ENCODE results near the gene TRHDE.

TRHDE gene

DNA sequence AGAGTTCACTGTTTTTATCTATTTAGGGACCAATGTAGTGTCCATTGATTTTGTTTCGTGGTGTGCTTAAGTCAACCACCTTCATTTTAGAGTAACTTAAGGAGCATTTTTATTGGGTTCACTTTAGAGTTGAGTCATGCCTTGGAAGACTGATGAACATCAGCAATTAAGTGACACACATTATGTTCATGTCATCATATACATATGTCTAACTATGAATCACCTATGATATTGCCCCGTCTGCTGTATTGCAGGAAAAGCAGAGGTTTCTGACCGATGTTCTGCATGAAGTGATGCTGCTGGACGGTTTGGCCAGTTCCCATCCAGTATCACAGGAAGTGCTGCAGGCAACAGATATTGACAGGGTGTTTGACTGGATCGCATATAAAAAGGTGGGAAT, 227.1 kb downstream of the TRHDE start:
- H3K36me3 ChIP-seq (replicated peaks), result no peaks in the 10 kb centered on the region
- no peak for DNase-seq
- no peak overlapping the region for H3K27ac ChIP-seq
- in situ Hi-C loops (cut with HindIII; ENCODE audit: low pct_ligation_motif_present, low sequenced_read_pairs), result no loop called here
- no peaks in the 10 kb centered on the region for H3K27me3 ChIP-seq (replicated peaks)
- TF ChIP-seq, protein P1, sequence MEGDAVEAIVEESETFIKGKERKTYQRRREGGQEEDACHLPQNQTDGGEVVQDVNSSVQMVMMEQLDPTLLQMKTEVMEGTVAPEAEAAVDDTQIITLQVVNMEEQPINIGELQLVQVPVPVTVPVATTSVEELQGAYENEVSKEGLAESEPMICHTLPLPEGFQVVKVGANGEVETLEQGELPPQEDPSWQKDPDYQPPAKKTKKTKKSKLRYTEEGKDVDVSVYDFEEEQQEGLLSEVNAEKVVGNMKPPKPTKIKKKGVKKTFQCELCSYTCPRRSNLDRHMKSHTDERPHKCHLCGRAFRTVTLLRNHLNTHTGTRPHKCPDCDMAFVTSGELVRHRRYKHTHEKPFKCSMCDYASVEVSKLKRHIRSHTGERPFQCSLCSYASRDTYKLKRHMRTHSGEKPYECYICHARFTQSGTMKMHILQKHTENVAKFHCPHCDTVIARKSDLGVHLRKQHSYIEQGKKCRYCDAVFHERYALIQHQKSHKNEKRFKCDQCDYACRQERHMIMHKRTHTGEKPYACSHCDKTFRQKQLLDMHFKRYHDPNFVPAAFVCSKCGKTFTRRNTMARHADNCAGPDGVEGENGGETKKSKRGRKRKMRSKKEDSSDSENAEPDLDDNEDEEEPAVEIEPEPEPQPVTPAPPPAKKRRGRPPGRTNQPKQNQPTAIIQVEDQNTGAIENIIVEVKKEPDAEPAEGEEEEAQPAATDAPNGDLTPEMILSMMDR (IDR thresholded peaks at IDR 0.05; ENCODE audit: low read depth, low read length, missing control alignments), result no peak
- no peak overlapping the region for H3K4me3 ChIP-seq (ENCODE audit: low read depth, low read length)

DNA sequence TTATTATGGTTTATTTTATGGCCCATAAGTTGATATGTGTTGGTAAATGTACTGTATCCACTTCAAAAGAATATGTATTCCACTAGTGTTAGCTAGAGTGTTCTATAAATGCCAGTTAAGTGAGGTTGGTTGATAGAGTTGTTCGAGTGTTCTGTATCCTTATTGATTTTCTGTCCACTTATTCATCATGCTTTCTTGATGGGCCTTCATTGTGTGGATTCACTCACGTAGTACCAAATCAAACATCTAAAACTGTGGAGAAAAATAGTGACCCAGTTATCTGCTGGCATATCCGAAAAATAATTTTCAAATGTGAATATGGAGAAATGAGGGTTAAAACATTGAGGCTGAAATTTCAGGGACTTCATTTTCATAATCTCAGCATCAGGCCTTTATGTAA, 230.4 kb downstream of the TRHDE start:
- Histone ChIP-seq H3K36me3 (replicated peaks) (no peaks in the 10 kb centered on the region), H3K27me3 (replicated peaks) (no peaks in the 10 kb centered on the region), H3K4me3 (ENCODE audit: low read depth, low read length) (no peak overlapping the region), H3K27ac (no peak overlapping the region)
- in situ Hi-C loops (cut with HindIII; ENCODE audit: low pct_ligation_motif_present, low sequenced_read_pairs), result no loop called here
- TF ChIP-seq, protein P1 (IDR thresholded peaks at IDR 0.05; ENCODE audit: low read depth, low read length, missing control alignments), result no peak
- DNase-seq, result no peak

DNA sequence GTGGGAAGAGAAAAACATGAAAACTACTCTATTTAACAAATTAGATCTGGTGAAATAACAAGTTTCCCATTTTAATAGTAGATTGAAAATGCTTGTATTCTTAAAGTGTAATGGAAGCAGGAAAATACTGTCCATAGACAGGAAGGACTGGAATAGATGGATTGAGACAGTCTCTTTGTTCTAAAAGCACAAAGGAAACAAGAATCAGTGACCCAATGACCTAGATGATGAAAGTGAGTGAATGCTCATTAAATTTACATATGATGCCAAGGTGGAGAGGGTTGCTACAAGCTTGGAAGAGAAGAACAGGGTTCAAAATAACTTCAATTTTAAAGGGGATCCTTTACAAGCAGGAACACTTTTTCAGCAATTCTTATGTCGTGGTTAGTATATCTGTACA, 233.1 kb downstream of the TRHDE start:
- Histone ChIP-seq H3K27me3 (replicated peaks) (no peaks in the 10 kb centered on the region), H3K4me3 (ENCODE audit: low read depth, low read length) (no peak overlapping the region), H3K36me3 (replicated peaks) (no peaks in the 10 kb centered on the region), H3K27ac (no peak overlapping the region)
- no peak for DNase-seq
- TF ChIP-seq, protein P1 (IDR thresholded peaks at IDR 0.05; ENCODE audit: low read depth, low read length, missing control alignments), result no peak
- in situ Hi-C loops (cut with HindIII; ENCODE audit: low pct_ligation_motif_present, low sequenced_read_pairs), result no loop called here

DNA sequence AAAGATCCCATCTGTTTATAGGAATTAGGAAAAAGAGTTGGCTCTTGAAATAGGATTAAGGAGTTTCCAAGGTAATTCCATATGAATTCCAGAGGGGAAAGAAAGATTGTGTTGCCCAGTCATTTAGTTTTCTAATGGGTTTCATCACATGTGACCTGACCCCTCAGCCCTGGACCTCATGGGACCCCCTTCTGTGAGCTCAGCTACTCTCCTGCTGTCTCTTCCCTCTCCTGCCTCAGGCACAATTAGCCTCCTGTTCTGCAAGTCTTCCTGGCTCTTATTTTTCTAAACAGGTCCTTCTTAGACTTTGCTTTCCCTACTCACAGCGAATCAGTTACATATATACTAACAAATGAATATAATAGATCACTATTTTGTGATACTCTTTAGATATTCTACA, 237.7 kb downstream of the TRHDE start:
- Histone ChIP-seq H3K36me3 (replicated peaks) (no peaks in the 10 kb centered on the region), H3K27me3 (replicated peaks) (no peaks in the 10 kb centered on the region), H3K27ac (no peak overlapping the region), H3K4me3 (ENCODE audit: low read depth, low read length) (no peak overlapping the region)
- in situ Hi-C loops (cut with HindIII; ENCODE audit: low pct_ligation_motif_present, low sequenced_read_pairs), result no loop called here
- DNase-seq, result no peak
- TF ChIP-seq, protein P1 (IDR thresholded peaks at IDR 0.05; ENCODE audit: low read depth, low read length, missing control alignments), result no peak

DNA sequence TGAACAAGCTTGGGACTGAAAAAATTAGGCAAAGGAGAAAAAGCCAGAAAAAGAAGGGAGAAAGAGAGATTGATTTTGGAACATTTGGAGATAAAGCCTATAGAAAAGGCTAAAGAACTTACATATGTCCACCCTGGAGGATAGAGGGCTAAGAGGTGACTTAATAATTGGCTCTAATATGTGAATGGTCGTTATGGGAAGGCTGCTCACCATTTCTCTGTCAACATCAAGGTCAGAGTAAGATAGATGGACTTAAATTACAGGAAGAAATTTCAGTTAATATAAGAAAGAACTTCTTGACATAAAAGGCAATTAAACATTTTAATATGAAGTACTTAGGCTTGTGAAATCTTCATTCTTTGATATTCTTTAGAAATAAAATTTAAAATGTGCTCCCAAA, 238.6 kb downstream of the TRHDE start:
- TF ChIP-seq, protein P1 (IDR thresholded peaks at IDR 0.05; ENCODE audit: low read depth, low read length, missing control alignments), result no peak
- DNase-seq, result no peak
- in situ Hi-C loops (cut with HindIII; ENCODE audit: low pct_ligation_motif_present, low sequenced_read_pairs), result no loop called here
- H3K36me3 ChIP-seq (replicated peaks), result no peaks in the 10 kb centered on the region
- H3K27me3 ChIP-seq (replicated peaks), result no peaks in the 10 kb centered on the region
- H3K27ac ChIP-seq, result no peak overlapping the region
- no peak overlapping the region for H3K4me3 ChIP-seq (ENCODE audit: low read depth, low read length)

DNA sequence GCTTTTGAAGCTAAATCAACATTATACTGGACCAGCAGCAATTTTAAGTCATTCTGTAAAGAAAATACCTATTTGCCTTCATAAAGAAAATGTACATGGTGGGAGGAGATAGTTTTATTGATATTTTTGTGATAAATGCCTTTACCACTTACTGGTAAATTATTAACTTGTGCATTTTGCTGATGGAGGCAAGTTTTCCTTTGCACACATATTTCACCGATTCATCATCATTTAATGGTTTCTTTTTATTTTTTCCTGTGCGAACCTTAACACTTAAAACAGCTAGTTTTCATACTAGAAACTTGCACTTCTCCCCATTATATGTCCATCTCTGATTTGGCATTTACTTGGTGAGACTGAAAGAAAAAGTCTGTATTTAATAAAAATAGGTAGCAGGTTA, 239.3 kb downstream of the TRHDE start:
- DNase-seq, result no peak
- Histone ChIP-seq H3K27ac (no peak overlapping the region), H3K36me3 (replicated peaks) (no peaks in the 10 kb centered on the region), H3K4me3 (ENCODE audit: low read depth, low read length) (no peak overlapping the region), H3K27me3 (replicated peaks) (no peaks in the 10 kb centered on the region)
- in situ Hi-C loops (cut with HindIII; ENCODE audit: low pct_ligation_motif_present, low sequenced_read_pairs), result no loop called here
- TF ChIP-seq, protein P1 (IDR thresholded peaks at IDR 0.05; ENCODE audit: low read depth, low read length, missing control alignments), result no peak
